Measurements from ENCODE around the gene ADH4. TPM values are rescaled to one million over a fixed set of nuclear protein-coding genes. Genes with fewer than 3 reads are reported as not detected.

ADH4 gene
- total RNA-seq, 2 donors from 2014 or later, result 0.27 to 0.92 TPM

GRCh38 chr4:99074816-99075215 lies 69.3 kb downstream of the ADH4 start:
- H3K36me3 ChIP-seq, result peaks cover 41% of the 10 kb centered on the region
- no peak overlapping the region for H3K4me3 ChIP-seq
- peaks cover 0 to 12% of the 10 kb centered on the region in 2 donors for H3K4me1 ChIP-seq (ENCODE audit: control insufficient read depth in 1 of 2, low read depth in 2 of 2)
- DNase-seq (ENCODE audit: low spot score) (no peak), ATAC-seq (ENCODE audit: insufficient number of reproducible peaks, low FRiP score, low read depth) (no peak)
- H3K27me3 ChIP-seq (replicated peaks; ENCODE audit: insufficient read depth), result no peaks in the 10 kb centered on the region
- no peak overlapping the region for H3K27ac ChIP-seq
- H3K9me3 ChIP-seq, result no peaks in the 10 kb centered on the region
- no peak for TF ChIP-seq CTCF (IDR thresholded peaks at IDR 0.05)

Other genes with a start within 250 kb of the ADH4 start
- 100 to 1,000 TPM; 108 to 111 TPM for gene EIF4E, start 215.2 kb downstream of the ADH4 start, total RNA-seq
- 10 to 100 TPM; 39.7 to 54.9 TPM for gene METAP1, start 148.6 kb downstream of the ADH4 start, total RNA-seq
- gene ADH5, start 55.5 kb downstream of the ADH4 start, total RNA-seq, result 100 to 1,000 TPM; 149 to 180 TPM
- gene ADH6, start 74.9 kb upstream of the ADH4 start, total RNA-seq, result under 1 TPM in 1 of 2 donors, not detected in 1; 0.41 TPM
- under 1 TPM in 1 of 2 donors, not detected in 1; 0.99 TPM for gene ADH1A, start 146.7 kb upstream of the ADH4 start, total RNA-seq
- 1,000 to 10,000 TPM; 1,169 to 1,563 TPM for gene ADH1B, start 177.1 kb upstream of the ADH4 start, total RNA-seq
- gene ADH1C, start 208.4 kb upstream of the ADH4 start, total RNA-seq, result 1 to 10 TPM; 4.5 to 5.4 TPM

All from thoracic aorta (tissue), 2 donors.